ENCODE data around the gene ROR1. TPM values are rescaled to one million over a fixed set of nuclear protein-coding genes. Genes with fewer than 3 reads are reported as not detected.

The ROR1 gene
- total and polyA plus RNA-seq, 2 of the 13 experiments (the other 11 are each of a cell fraction or from before 2014, with no cell fraction given) = 0.58 to 2.3 TPM

- TF ChIP-seq SNAPC4 (CRISPR knock-in tag; IDR thresholded peaks at IDR 0.05) (no peak), CBX1 (IDR thresholded peaks at IDR 0.05; ENCODE audit: low read depth) (no peak), NAIF1 (CRISPR knock-in tag; IDR thresholded peaks at IDR 0.05; ENCODE audit: borderline replicate concordance) (no peak), HMG20A (CRISPR knock-in tag; IDR thresholded peaks at IDR 0.05; ENCODE audit: borderline replicate concordance) (no peak), ZKSCAN5 (CRISPR knock-in tag; IDR thresholded peaks at IDR 0.05) (no peak)
Observed at GRCh38 chr1:63728611-63729226, 45.1 kb upstream of the ROR1 start (continued).

DNA sequence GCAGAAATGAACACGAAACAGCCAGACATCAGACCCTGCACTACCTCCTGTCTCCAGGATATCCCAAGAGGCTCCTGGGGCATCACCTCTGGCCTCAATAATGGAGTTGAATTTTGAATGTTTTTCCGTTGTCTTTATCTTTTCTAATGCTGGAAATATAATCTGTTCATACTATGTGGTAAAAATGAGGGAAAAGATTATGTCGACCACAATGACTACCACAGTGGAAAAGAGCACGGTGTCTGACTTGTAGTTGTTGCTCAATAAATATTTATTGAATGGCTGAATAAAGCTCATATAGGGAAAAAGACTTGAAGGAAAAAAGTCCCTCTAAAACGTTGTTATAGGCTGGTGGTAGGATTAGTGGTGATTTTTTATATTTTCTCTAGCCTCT, 44.6 kb upstream of the ROR1 start:
- H3K36me3 ChIP-seq (replicated peaks in 1 of 2; ENCODE audit: control insufficient read depth in 1 of 2, insufficient read depth in 2 of 2, low read length in 2 of 2) = no peaks in the 10 kb centered on the region
- 19% methylated on average over 4 of the region's 5 CpGs for WGBS (ENCODE audit: low lambda C conversion rate)
- DNase-seq (ENCODE audit: low spot score) (no peak), FAIRE-seq (no peak), ATAC-seq (no peak)
- no peaks in the 10 kb centered on the region for H3K9me3 ChIP-seq (ENCODE audit: low read length)
- no peak overlapping the region for H3K27ac ChIP-seq (ENCODE audit: extremely low read length, insufficient read depth, low read length)
- in situ Hi-C loops (cut with HindIII; ENCODE audit: extremely low pct_ligation_motif_present, low pct_unique_long_range_greater_than_20kb) (no loop called here), intact Hi-C loops (cut with micrococcal nuclease; ENCODE audit: unreplicated experiment) (no loop called here)
- H3K27me3 ChIP-seq (ENCODE audit: control insufficient read depth in 1 of 2, insufficient read depth in 2 of 2, low read length in 2 of 2) = peaks cover 1 to 6% of the 10 kb centered on the region in 2 experiments; a peak in 4 of 5 replicates
- H3K9ac ChIP-seq (ENCODE audit: insufficient read depth, low read depth, low read length) = no peak overlapping the region
- ChIA-PET POLR2A (no interaction called here), CTCF (ENCODE audit: low intra/inter-chr PET ratio, low total read pairs) (no interaction called here)
- H3K4me2 ChIP-seq (ENCODE audit: low read depth, low read length) = no peak overlapping the region
- no peaks in the 10 kb centered on the region for H3K4me1 ChIP-seq (ENCODE audit: insufficient read depth, low read length)
- H3K79me2 ChIP-seq (ENCODE audit: insufficient read depth, low read length) = no peaks in the 10 kb centered on the region
- TF ChIP-seq CC2D1A (CRISPR knock-in tag; IDR thresholded peaks at IDR 0.05) (no peak), ZNF546 (CRISPR knock-in tag; conservative IDR thresholded peaks at IDR 0.05) (no peak), WIZ (CRISPR knock-in tag; IDR thresholded peaks at IDR 0.05) (no peak), KAT7 (CRISPR knock-in tag; IDR thresholded peaks at IDR 0.05; ENCODE audit: borderline replicate concordance) (no peak), FOXK2 (IDR thresholded peaks at IDR 0.05) (no peak), ZNF780A (CRISPR knock-in tag; IDR thresholded peaks at IDR 0.05) (no peak), ZNF263 (CRISPR knock-in tag; IDR thresholded peaks at IDR 0.05) (no peak), RBFOX2 (IDR thresholded peaks at IDR 0.05; ENCODE audit: low read depth, low read length) (no peak), ZSCAN22 (CRISPR knock-in tag; IDR thresholded peaks at IDR 0.05) (no peak), SIX1 (CRISPR knock-in tag; IDR thresholded peaks at IDR 0.05; ENCODE audit: borderline replicate concordance) (no peak), SOX6 (IDR thresholded peaks at IDR 0.05) (no peak), SOX6 (CRISPR knock-in tag; IDR thresholded peaks at IDR 0.05) (no peak), RNF219 (CRISPR knock-in tag; IDR thresholded peaks at IDR 0.05) (no peak), ZNF558 (CRISPR knock-in tag; IDR thresholded peaks at IDR 0.05; ENCODE audit: borderline replicate concordance) (no peak)
- H2AFZ ChIP-seq (ENCODE audit: low read length) = no peak overlapping the region
- no TSS peak for BruUV-seq (replicated peaks)
- no peak overlapping the region for H3K4me3 ChIP-seq (replicated peaks in 1 of 3; ENCODE audit: insufficient read depth in 1 of 3, low read depth in 2 of 3, low read length in 3 of 3)
- no peaks in the 10 kb centered on the region for H4K20me1 ChIP-seq (ENCODE audit: insufficient read depth, low read length)

All from HepG2 (cell line).